Measurements from ENCODE around the gene PCDHGC3.
"Not testable (repeated sequence)": the region's sequence is repeated elsewhere in the genome, so short reads cannot be mapped to it uniquely, and the experiment has no call there.

PCDHGC3 gene

DNA sequence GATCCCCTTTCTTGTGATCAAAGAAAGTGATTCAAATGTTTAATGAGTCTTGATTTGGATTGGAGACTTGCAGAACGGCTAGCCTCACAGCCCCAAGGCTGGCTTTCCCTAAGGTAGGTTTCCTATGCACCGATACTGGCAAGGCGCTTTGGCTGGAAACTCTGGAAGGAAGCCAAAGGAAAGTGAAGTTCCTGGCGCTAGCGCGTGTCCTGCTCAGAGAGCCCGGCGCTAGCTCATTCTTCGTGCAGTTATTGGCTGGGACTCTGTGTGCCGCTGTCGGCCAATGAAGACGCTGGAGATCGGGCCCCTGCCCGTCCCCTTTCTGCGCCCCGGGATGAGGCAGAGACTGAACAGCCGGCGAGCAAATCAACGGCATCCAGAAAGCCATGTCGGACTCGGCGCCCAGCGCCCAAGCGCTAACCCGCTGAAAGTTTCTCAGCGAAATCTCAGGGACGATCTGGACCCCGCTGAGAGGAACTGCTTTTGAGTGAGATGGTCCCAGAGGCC, at the start of gene PCDHGC3:
Gene PCDHGC3, plus strand, starts transcription at position 342 of the 507 bp plus-strand sequence. Its CDS starts 151 bp downstream, at position 493.
- DNase-seq (ENCODE audit: low spot score) = no peak

DNA sequence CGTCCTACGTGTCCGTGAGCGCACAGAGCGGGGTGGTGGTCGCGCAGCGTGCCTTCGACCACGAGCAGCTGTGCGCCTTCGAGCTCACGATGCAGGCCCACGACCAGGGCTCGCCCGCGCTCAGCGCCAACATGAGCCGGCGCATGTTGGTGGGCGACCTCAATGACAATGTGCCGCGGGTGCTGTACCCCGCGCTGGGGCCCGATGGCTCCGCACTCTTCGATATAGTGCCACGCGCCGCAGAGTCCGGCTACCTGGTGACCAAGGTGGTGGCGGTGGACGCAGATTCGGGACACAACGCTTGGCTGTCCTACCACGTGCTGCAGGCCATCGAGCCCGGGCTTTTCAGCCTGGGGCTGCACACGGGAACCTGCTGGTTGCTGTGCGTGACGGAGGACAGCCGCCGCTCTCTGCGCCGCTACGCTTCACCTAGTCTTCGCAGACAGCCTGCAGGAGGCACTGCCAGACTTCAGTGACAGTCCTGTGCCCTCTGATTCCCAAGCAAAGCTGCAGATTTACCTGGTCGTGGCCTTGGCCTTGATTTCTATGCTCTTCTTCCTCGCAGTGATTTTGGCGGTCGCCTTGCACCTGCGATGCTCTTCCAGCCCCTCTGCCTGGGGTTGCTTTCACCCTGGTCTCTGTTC, 47.9 kb upstream of the PCDHGC3 start:
- DNase-seq (ENCODE audit: low spot score) = no peak

DNA sequence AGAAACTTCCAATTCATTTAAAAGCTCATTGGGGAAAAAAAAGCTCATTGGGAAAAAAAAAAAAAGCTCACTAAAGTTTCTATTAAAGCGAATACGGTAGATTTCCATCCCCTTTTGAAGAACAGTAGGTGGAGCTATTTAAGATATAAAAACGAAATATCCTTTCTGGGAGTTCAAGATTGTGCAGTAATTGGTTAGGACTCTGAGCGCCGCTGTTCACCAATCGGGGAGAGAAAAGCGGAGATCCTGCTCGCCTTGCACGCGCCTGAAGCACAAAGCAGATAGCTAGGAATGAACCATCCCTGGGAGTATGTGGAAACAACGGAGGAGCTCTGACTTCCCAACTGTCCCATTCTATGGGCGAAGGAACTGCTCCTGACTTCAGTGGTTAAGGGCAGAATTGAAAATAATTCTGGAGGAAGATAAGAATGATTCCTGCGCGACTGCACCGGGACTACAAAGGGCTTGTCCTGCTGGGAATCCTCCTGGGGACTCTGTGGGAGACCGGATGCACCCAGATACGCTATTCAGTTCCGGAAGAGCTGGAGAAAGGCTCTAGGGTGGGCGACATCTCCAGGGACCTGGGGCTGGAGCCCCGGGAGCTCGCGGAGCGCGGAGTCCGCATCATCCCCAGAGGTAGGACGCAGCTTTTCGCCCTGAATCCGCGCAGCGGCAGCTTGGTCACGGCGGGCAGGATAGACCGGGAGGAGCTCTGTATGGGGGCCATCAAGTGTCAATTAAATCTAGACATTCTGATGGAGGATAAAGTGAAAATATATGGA, 45.2 kb upstream of the PCDHGC3 start, which contains the start of gene PCDHGA12:
Gene PCDHGA12, plus strand, starts transcription at position 176 of the 782 bp plus-strand sequence. Its CDS starts 253 bp downstream, at position 429.
- DNase-seq (ENCODE audit: low spot score) = no peak

DNA sequence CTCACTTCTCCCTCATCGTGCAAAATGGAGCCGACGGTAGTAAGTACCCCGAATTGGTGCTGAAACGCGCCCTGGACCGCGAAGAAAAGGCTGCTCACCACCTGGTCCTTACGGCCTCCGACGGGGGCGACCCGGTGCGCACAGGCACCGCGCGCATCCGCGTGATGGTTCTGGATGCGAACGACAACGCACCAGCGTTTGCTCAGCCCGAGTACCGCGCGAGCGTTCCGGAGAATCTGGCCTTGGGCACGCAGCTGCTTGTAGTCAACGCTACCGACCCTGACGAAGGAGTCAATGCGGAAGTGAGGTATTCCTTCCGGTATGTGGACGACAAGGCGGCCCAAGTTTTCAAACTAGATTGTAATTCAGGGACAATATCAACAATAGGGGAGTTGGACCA, 44.5 kb upstream of the PCDHGC3 start:
- no peak for DNase-seq (ENCODE audit: low spot score)

DNA sequence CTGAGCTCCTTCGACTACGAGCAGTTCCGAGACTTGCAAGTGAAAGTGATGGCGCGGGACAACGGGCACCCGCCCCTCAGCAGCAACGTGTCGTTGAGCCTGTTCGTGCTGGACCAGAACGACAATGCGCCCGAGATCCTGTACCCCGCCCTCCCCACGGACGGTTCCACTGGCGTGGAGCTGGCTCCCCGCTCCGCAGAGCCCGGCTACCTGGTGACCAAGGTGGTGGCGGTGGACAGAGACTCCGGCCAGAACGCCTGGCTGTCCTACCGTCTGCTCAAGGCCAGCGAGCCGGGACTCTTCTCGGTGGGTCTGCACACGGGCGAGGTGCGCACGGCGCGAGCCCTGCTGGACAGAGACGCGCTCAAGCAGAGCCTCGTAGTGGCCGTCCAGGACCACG, 43.5 kb upstream of the PCDHGC3 start:
- not testable (repeated sequence) for DNase-seq (ENCODE audit: low spot score)

DNA sequence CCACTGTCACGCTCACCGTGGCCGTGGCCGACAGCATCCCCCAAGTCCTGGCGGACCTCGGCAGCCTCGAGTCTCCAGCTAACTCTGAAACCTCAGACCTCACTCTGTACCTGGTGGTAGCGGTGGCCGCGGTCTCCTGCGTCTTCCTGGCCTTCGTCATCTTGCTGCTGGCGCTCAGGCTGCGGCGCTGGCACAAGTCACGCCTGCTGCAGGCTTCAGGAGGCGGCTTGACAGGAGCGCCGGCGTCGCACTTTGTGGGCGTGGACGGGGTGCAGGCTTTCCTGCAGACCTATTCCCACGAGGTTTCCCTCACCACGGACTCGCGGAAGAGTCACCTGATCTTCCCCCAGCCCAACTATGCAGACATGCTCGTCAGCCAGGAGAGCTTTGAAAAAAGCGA, 43.0 kb upstream of the PCDHGC3 start:
- not testable (repeated sequence) for DNase-seq (ENCODE audit: low spot score)

DNA sequence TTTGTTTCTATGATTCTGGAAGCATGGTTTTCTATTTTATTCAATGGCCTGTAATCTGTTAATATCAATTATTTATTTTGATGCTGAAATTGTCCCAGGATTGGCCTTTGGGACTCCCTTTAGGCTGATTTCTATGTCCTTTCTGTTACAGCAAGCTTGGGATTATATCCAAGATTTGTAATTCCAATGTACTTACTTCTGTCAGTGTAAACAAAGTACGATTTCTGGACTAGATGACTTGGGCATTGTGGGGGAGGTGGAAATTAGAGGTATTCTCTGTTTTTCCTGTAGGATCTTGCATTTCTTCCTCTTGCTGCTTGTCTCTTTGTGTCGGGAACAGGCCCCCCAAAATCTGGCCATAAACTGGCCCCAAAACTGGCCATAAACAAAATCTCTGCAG, 41.8 kb upstream of the PCDHGC3 start:
- no peak for DNase-seq (ENCODE audit: low spot score)

DNA sequence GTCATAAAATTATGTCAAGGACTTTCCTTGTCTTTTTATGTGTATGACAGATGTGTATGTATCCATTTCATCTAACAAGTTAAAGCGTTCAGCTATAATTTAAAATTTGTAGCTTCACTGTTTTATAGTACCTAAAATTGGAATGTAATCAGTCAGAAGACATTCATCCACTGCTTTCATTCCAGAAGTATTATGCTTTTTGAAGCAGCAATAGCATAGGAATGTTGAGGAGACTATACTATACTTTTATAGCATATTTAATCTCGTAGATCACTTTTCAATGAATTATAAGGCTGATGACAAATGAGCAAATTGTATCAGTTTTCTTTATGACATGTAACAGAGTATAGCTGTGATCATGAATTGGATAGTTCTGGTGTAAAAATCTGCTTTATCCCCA, 38.5 kb upstream of the PCDHGC3 start:
- no peak for DNase-seq (ENCODE audit: low spot score)

DNA sequence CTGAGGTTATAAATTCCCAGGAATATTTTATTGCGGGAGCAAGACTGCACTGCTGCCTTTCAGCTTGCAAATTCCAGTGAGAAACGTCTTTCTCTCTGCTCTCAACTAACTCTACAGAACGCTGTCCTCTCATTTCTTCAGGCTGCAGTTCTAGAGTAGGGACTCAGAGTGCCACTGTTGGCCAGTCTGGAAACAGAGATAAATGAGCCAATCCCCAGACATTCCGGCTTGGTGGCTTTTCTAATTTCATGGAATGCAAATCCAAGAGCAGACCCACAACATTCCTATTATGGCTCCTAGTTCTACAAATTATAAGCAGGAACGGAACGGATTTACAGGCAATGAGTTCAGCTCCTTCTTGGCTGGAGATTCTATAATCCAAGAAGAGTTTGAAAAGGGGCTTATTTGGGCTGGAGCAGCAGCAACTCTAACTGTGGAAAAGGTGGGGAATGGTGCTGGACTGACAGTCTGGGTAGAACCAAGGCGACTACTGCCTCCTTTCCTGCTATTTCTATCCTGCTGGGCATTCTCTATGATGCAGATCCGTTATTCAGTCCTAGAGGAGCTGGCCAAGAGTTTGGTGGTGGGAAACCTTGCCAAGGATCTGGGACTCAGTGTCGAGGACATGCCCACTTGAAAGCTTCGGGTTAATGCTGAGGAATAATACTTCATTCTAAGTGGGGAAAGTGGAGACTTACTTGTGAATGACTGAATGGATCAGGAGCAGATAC, 36.2 kb upstream of the PCDHGC3 start:
- DNase-seq (ENCODE audit: low spot score) = no peak

DNA sequence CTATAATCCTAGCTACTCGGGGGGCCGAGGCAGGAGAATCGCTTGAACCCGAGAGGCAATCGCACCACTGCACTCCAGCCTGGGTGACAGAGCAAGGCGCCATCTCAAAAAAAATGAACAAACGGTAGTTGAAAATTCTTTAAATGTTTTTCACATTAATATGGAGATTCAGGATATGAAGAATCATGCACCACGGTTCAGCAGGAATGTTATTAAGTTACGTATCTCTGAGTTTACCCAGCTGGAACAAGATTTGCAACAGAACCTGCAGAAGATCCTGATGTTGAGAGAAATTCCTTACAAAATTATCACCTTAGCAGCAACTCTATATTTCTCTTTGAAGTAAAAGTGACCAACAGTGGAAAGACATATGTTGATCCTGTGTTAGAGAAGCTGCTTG, 35.4 kb upstream of the PCDHGC3 start:
- DNase-seq (ENCODE audit: low spot score) = no peak

DNA sequence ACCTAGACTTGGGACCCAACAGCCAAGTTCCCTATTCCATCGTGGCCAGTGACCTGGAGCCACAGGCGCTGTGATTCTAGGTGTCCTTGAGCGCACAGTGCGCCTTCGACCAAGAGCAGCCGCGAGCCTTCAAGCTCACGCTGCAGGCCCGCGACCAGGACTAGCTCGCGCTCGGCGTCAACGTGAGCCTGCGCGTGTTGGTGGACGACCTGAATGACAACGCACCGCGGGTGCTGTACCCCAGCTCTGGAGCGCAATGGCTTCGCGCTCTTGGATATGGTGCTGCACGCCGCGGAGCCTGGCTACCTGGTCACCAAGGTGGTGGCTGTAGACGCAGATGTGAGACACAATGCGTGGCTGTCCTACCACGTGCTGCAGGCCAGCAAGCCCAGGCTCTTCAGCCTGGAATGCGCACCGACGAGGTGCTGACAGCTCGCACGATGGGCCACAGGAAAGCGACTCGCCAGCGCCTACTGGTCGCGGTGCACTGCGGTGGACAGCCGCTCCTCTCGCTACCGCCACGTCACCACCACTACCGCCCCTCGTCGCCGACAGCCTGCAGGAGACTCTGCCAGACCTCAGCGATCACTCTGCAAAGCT, 34.1 kb upstream of the PCDHGC3 start:
- no peak for DNase-seq (ENCODE audit: low spot score)

DNA sequence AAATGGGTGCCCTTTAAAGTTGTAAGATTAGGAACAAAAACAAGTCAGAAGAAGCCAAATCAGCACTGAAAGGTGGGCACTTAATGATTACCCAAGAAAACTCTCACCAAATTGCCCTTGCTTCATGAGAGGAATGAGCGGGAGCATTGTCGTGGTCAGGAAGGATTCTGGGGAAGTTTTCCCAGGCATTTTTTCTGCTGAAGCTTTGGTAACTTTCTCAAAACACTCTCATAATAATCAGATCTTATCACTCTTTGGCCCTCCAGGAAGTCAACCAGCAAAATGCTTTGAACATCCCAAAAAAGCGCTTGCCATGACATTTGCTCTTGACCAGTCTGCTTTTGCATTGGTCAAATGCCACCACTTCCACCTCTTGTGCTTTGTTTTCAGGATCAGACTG, 10.4 kb upstream of the PCDHGC3 start:
- no peak for DNase-seq (ENCODE audit: low spot score)

DNA sequence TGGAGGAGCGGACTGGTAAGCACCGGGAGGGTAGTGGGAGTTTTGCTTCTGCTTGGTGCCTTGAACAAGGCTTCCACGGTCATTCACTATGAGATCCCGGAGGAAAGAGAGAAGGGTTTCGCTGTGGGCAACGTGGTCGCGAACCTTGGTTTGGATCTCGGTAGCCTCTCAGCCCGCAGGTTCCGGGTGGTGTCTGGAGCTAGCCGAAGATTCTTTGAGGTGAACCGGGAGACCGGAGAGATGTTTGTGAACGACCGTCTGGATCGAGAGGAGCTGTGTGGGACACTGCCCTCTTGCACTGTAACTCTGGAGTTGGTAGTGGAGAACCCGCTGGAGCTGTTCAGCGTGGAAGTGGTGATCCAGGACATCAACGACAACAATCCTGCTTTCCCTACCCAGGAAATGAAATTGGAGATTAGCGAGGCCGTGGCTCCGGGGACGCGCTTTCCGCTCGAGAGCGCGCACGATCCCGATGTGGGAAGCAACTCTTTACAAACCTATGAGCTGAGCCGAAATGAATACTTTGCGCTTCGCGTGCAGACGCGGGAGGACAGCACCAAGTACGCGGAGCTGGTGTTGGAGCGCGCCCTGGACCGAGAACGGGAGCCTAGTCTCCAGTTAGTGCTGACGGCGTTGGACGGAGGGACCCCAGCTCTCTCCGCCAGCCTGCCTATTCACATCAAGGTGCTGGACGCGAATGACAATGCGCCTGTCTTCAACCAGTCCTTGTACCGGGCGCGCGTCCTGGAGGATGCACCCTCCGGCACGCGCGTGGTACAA, 556 bp downstream of the PCDHGC3 start:
- no peak for DNase-seq (ENCODE audit: low spot score)

DNA sequence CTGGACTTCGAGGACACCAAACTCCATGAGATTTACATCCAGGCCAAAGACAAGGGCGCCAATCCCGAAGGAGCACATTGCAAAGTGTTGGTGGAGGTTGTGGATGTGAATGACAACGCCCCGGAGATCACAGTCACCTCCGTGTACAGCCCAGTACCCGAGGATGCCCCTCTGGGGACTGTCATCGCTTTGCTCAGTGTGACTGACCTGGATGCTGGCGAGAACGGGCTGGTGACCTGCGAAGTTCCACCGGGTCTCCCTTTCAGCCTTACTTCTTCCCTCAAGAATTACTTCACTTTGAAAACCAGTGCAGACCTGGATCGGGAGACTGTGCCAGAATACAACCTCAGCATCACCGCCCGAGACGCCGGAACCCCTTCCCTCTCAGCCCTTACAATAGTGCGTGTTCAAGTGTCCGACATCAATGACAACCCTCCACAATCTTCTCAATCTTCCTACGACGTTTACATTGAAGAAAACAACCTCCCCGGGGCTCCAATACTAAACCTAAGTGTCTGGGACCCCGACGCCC, 1.3 kb downstream of the PCDHGC3 start:
- no peak for DNase-seq (ENCODE audit: low spot score)

DNA sequence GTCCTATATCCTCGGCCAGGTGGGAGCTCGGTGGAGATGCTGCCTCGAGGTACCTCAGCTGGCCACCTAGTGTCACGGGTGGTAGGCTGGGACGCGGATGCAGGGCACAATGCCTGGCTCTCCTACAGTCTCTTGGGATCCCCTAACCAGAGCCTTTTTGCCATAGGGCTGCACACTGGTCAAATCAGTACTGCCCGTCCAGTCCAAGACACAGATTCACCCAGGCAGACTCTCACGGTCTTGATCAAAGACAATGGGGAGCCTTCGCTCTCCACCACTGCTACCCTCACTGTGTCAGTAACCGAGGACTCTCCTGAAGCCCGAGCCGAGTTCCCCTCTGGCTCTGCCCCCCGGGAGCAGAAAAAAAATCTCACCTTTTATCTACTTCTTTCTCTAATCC, 2.0 kb downstream of the PCDHGC3 start:
- DNase-seq (ENCODE audit: low spot score) = no peak

DNA sequence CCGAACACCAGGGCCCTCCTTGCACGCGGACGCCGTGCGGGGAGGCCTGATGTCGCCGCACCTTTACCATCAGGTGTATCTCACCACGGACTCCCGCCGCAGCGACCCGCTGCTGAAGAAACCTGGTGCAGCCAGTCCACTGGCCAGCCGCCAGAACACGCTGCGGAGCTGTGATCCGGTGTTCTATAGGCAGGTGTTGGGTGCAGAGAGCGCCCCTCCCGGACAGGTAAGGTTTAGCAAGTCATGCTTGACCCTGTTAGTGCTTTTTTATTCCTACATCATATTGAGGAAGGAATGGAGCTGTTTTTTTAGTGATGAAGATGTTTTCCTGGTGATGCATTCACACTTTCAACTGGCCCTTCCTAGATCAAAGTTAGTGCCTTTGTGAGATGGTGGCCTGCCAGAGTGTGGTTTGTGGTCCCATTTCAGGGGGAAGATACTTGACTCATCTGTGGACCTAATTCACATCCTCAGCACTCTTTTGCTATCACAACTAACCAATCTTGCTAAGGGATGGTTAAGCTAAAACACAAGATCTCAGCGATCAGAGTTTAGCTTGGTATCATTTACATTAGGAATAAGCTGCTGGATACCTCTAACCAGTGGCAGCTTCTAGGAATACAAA, 2.7 kb downstream of the PCDHGC3 start:
- DNase-seq (ENCODE audit: low spot score) = no peak

DNA sequence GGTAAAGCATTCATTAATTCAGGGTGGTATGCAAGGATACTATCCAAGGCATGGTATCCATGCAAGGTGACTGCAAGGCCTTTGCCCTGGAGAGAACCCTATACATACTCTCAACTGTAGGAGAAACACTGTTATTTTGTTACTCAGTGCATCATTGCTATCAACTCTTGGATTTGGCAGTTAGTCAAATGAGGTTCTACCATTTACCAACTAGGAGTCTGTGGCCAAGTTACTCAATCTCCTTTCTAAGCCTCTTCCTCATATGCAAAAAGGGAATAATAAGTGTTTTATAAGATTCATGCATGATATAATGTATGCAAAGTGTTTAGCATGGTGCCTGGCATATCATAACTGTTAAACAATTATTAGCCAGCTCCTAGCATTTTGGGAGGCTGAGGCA, 4.0 kb downstream of the PCDHGC3 start:
- no peak for DNase-seq (ENCODE audit: low spot score)

DNA sequence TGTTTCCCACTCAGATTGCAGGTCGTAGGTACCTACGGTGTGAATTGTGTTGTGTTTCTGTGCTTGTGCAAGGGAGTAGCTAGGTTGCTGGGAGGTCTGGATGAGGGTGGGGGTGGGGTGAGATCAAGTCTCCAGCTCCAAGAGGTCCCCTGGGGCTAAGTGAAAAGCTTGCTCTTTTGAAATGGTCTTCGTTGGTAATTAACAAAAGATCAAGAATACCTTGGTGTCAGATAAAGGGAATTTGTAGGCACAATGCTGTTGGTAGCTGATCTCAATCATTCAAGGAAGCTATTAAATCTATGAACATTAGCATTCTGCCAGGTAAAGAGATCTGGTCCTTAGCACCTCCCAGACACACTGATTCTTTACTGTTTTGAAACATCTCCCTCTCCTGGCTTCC, 8.1 kb downstream of the PCDHGC3 start:
- DNase-seq (ENCODE audit: low spot score) = no peak

DNA sequence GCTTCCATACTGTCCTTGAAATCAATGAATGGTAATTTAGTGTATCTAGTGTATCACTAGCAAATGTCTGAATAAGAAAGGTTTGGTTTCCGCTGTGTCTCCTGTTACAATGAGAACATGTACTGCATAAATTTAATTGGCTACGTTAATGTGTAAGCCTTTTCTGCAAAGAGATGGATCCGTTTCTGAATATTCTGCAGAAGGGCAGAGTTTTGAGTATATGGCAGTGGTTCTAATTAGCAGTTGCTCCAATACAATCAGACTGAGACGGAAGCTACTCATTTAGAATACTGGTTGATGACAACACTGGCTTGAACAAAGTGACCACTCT, 8.5 kb downstream of the PCDHGC3 start:
- no peak for DNase-seq (ENCODE audit: low spot score)

DNA sequence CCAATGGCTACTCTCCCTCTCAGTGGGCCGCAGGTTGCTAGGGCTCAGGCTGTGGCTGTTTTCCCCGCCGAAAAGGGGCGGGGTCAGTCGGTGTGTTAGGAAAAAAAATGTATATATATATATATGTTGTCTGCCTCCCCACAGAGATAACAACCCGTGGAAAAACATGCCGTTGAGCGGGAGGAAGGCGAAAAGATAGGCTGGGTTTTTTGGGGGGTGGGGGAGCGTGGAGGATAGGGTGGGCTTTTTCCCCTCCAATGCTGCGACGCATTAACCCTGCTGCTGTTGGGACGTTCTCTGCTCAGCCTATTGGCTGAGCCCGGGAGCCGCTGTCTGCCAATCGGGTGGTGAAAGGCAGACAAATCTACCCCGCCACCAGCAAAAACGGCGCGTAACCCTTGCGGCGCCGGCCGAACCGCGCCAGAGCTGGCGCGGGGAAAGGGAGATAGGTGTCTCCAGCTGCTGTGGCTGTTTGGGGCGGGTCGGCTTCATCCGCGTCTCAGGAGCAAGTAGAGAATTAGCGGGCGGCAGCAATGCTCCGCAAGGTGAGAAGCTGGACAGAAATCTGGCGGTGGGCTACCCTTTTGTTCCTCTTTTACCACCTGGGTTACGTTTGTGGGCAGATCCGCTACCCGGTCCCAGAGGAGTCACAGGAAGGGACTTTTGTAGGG, 9.0 kb downstream of the PCDHGC3 start, which contains the start of gene PCDHGC4:
Gene PCDHGC4, plus strand, starts transcription at position 390 of the 671 bp plus-strand sequence. Its CDS starts 144 bp downstream, at position 534.
- no peak for DNase-seq (ENCODE audit: low spot score)

Data from COLO829 (cell line).